ENCODE data around the gene SLC2A5.
"Not testable (repeated sequence)": the region's sequence is repeated elsewhere in the genome, so short reads cannot be mapped to it uniquely, and the experiment has no call there.

The SLC2A5 gene

GRCh38 chr1:9028921-9029705 is 40.3 kb downstream of the SLC2A5 start:
- Histone ChIP-seq H3K4me2 (no peak overlapping the region), H3K4me3 (no peak overlapping the region), H3K36me3 (0 out of 2 replicates have a peak, but pooled peaks cover 7% of the 10 kb centered on the region), H3K9me3 (peaks cover 45% of the 10 kb centered on the region), H3K4me1 (no peaks in the 10 kb centered on the region), H4K20me1 (no peaks in the 10 kb centered on the region), H3K9ac (no peak overlapping the region), H3K27ac (no peak overlapping the region), H3K27me3 (no peaks in the 10 kb centered on the region)
- no peak for TF ChIP-seq Cebpa-rat (IDR thresholded peaks at IDR 0.05)

GRCh38 chr1:9027307-9027706 is 42.1 kb downstream of the SLC2A5 start:
- Histone ChIP-seq H3K27ac (no peak overlapping the region), H3K9ac (no peak overlapping the region), H4K20me1 (no peaks in the 10 kb centered on the region), H3K9me3 (peaks cover 32% of the 10 kb centered on the region), H3K4me1 (no peaks in the 10 kb centered on the region), H3K4me2 (no peak overlapping the region), H3K27me3 (no peaks in the 10 kb centered on the region), H3K4me3 (no peak overlapping the region), H3K36me3 (0 out of 2 replicates have a peak, but pooled peaks cover 7% of the 10 kb centered on the region)
- no peak for TF ChIP-seq Cebpa-rat (IDR thresholded peaks at IDR 0.05)

- Histone ChIP-seq H3K4me2 (no peak overlapping the region), H4K20me1 (no peaks in the 10 kb centered on the region), H3K27ac (no peak overlapping the region), H3K9me3 (peaks cover 14% of the 10 kb centered on the region), H3K27me3 (no peaks in the 10 kb centered on the region), H3K36me3 (no peaks in the 10 kb centered on the region), H3K9ac (no peak overlapping the region), H3K4me3 (no peak overlapping the region), H3K4me1 (peaks cover 14% of the 10 kb centered on the region)
- no peak for TF ChIP-seq Cebpa-rat (IDR thresholded peaks at IDR 0.05)
Observed at GRCh38 chr1:9025449-9025848, 44.0 kb downstream of the SLC2A5 start.

- H3K27me3 ChIP-seq, result no peaks in the 10 kb centered on the region
- no peak overlapping the region for H3K9ac ChIP-seq
- H3K36me3 ChIP-seq, result no peaks in the 10 kb centered on the region
- TF ChIP-seq Cebpa-rat (IDR thresholded peaks at IDR 0.05), result no peak
- H3K4me1 ChIP-seq, result peaks cover 21% of the 10 kb centered on the region
- H4K20me1 ChIP-seq, result no peaks in the 10 kb centered on the region
- no peak overlapping the region for H3K27ac ChIP-seq
- H3K9me3 ChIP-seq, result peaks cover 8% of the 10 kb centered on the region
- H3K4me3 ChIP-seq, result no peak overlapping the region
- H3K4me2 ChIP-seq, result no peak overlapping the region
Observed at GRCh38 chr1:9024837-9025236, 44.6 kb downstream of the SLC2A5 start.

DNA sequence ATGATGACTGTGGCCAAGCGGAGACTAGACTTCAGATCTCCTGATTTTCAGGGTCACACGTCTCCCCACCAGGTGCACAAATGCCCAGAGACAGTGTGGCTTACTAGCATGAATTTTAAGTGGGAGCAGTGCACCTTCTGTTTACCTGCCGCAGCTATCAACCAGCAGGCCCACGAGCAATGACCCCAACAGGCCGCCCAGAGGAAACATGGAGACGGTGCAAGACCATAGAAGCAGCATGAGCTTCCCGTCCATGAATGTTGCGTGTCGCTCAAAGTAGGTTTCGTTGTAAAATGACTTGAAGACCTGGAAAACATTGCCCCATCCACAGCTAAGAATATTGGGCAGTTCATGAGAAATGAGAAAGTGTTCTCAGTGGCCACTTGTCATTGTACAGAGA is 46.7 kb downstream of the SLC2A5 start:
- no peak overlapping the region for H3K27ac ChIP-seq

DNA sequence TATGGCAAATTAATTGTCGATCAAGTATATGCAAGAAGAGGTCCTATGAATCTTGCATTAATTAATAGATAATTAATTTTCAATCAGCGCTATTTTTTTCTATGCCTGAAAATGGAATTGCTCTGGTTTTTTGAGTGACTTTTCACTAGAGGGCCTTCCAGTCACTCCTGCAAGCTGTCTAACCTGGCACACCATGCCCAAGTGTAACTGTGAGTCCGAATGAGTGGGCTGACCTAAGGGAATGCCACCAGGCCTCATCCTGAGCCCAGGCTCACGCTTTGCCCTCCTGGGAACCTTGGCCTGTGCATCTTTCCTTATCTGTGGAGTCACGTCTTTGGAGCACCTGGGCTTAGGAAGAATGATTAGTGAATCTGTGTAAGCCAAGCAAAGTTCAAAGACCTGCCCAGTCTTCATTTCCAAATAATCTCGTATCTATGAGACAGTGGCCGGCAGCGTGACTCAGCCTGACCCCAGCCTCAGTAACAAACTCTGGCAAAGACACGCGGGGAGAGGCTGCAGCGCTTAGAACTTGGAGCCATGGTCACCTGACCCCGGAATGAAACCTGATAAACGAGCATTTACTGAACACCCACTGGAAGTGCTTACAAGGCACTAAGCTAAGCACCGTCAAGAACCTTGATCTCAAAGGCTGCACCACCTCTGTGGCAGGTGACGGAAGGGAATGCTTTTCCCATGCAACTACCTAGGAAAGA is 47.3 kb downstream of the SLC2A5 start:
- not testable (repeated sequence) for H3K9me3 ChIP-seq, H3K27ac ChIP-seq, H3K27me3 ChIP-seq, H3K4me2 ChIP-seq, H3K36me3 ChIP-seq, H3K4me3 ChIP-seq, H4K20me1 ChIP-seq, H3K9ac ChIP-seq
- peaks cover 47% of the 10 kb centered on the region for H3K4me1 ChIP-seq

More for the DNA sequence above, 46.7 kb downstream of the SLC2A5 start:
- no peak overlapping the region for H3K4me3 ChIP-seq
- no peak overlapping the region for H3K4me2 ChIP-seq
- TF ChIP-seq Cebpa-rat (IDR thresholded peaks at IDR 0.05), result no peak
- H3K9me3 ChIP-seq, result no peaks in the 10 kb centered on the region
- H3K9ac ChIP-seq, result no peak overlapping the region
- H3K27me3 ChIP-seq, result no peaks in the 10 kb centered on the region
- H3K4me1 ChIP-seq, result peaks cover 41% of the 10 kb centered on the region
- no peaks in the 10 kb centered on the region for H3K36me3 ChIP-seq
- no peaks in the 10 kb centered on the region for H4K20me1 ChIP-seq

- Histone ChIP-seq H3K4me2 (peak overlapping the region; percentile 85), H4K20me1 (no peaks in the 10 kb centered on the region), H3K27ac (peak overlapping the region; percentile 65), H3K9me3 (no peaks in the 10 kb centered on the region), H3K4me1 (peaks cover 66% of the 10 kb centered on the region), H3K4me3 (peak overlapping the region; percentile 42), H3K36me3 (no peaks in the 10 kb centered on the region), H3K27me3 (no peaks in the 10 kb centered on the region), H3K9ac (peak overlapping the region; percentile 50; the same call in 1 of the 2 replicates)
- no peak for TF ChIP-seq Cebpa-rat (IDR thresholded peaks at IDR 0.05)
Observed at GRCh38 chr1:9020305-9020704, 49.1 kb downstream of the SLC2A5 start.

DNA sequence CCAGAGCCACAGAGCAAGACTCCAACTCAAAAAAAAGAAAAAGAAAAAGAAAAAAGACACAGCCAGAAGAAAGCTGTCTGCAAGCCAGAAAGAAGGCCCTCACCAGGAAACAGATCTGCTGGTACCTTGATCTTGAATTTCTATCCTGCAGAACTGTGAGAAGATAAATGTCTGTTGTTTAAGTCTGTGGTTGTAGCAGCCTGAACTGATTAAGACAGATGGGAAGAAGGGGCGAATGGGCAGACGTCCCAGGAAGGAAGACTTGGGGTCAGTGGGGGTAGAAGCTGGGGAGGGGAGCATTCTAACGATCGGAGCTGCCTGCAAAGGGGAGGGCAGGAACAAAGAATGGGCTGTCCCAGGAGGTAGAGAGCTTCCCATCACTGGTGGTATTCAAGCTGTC is 49.5 kb downstream of the SLC2A5 start:
- peaks cover 70% of the 10 kb centered on the region for H3K4me1 ChIP-seq
- H4K20me1 ChIP-seq, result no peaks in the 10 kb centered on the region

DNA sequence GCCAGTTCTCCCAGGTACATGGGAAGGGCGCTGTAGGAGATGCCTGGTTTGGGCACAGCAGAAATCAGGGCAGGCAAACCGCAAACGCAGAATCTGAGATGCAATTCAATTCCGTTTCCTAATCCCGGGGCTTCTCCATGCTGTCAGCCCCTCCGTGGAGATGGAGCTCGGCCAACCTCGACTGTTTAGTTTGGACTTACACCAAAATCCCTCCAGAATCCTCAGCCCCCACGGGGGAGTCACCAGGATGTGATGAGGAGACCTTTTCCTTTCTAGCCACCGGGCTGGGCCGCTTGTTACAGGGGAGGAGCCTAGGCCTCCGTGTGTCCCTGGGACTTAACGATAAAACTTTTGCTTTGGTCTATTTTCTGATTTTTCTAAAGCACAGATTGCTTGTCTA is 51.1 kb downstream of the SLC2A5 start:
- H3K4me2 ChIP-seq, result peak overlapping the region; percentile 85

More for the DNA sequence above, 49.5 kb downstream of the SLC2A5 start:
- no peak for TF ChIP-seq Cebpa-rat (IDR thresholded peaks at IDR 0.05)
- H3K27me3 ChIP-seq, result no peaks in the 10 kb centered on the region
- peak overlapping the region; percentile 85 for H3K4me2 ChIP-seq
- H3K36me3 ChIP-seq, result no peaks in the 10 kb centered on the region
- H3K4me3 ChIP-seq, result peak overlapping the region; percentile 42
- no peaks in the 10 kb centered on the region for H3K9me3 ChIP-seq
- H3K27ac ChIP-seq, result peak overlapping the region; percentile 65
- H3K9ac ChIP-seq, result peak overlapping the region; percentile 50; the same call in 1 of the 2 replicates

DNA sequence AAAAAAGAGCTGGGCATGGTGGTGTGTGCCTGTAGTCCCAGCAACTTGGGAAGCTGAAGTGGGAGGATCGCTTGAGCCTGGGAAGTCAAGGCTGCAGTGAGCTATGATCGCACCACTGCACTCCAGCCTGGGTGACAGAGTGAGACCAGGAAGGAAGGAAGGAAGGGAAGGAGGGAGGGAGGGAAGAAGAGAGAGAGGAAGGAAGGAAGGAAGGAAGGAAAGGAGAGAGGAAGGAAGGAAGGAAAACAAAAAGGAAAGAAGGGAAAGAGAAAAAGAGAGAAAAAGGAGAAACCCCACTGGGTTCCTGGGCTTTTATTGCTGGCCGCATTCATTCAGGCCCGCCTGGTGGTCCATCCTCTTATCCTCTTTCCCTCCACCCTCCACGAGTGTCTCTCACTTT is 53.0 kb downstream of the SLC2A5 start:
- Histone ChIP-seq H3K9me3 (no peaks in the 10 kb centered on the region), H3K27me3 (no peaks in the 10 kb centered on the region), H3K4me3 (no peak overlapping the region), H3K4me2 (peak overlapping the region; percentile 64), H3K36me3 (no peaks in the 10 kb centered on the region), H4K20me1 (no peaks in the 10 kb centered on the region), H3K27ac (no peak overlapping the region), H3K4me1 (peaks cover 89% of the 10 kb centered on the region), H3K9ac (no peak overlapping the region)
- TF ChIP-seq Cebpa-rat (IDR thresholded peaks at IDR 0.05), result no peak

More for the DNA sequence above, 51.1 kb downstream of the SLC2A5 start:
- peaks cover 84% of the 10 kb centered on the region for H3K4me1 ChIP-seq
- TF ChIP-seq Cebpa-rat (IDR thresholded peaks at IDR 0.05), result no peak
- no peak overlapping the region for H3K27ac ChIP-seq
- no peaks in the 10 kb centered on the region for H3K9me3 ChIP-seq
- no peak overlapping the region for H3K9ac ChIP-seq
- H4K20me1 ChIP-seq, result no peaks in the 10 kb centered on the region
- H3K27me3 ChIP-seq, result no peaks in the 10 kb centered on the region
- no peaks in the 10 kb centered on the region for H3K36me3 ChIP-seq
- no peak overlapping the region for H3K4me3 ChIP-seq
